WI38 (cell line): ENCODE measurements around the gene MAS1L.

Source experiments
- H3K4me3 ChIP-seq: 2 replicates; pipeline ENCODE4 v1.5.1; 2011; ENCODE audit warnings: low read depth, mild to moderate bottlenecking, control low read depth, low read length
- TF ChIP-seq, protein P1 (sequence below): IDR thresholded peaks from 2 replicates; pipeline ENCODE4 v1.5.1; 2012; ENCODE audit warnings: low read depth, mild to moderate bottlenecking, control low read depth, low read length

The MAS1L gene

DNA sequence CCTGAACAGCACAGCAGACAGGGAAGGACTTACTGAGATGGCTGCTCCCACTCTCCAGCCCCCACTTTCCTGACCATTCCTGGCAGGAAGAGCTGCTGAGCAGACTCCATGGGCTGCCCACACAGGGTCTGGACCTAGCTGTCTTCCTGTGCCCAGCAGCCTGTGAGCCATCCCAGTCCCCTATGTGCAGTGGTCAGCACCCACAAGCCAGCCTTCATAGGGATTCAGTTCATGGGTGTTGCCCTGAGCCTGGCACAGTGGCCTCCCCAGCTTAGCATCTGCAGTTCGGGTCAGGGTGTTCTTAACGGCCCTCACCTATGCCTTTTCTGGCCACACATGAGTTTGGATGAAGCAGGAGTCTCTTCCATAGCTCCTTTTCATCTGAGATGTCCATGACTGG, 39.8 kb upstream of the MAS1L start:
- H3K4me3 ChIP-seq, result no peak overlapping the region
- TF ChIP-seq, protein P1, sequence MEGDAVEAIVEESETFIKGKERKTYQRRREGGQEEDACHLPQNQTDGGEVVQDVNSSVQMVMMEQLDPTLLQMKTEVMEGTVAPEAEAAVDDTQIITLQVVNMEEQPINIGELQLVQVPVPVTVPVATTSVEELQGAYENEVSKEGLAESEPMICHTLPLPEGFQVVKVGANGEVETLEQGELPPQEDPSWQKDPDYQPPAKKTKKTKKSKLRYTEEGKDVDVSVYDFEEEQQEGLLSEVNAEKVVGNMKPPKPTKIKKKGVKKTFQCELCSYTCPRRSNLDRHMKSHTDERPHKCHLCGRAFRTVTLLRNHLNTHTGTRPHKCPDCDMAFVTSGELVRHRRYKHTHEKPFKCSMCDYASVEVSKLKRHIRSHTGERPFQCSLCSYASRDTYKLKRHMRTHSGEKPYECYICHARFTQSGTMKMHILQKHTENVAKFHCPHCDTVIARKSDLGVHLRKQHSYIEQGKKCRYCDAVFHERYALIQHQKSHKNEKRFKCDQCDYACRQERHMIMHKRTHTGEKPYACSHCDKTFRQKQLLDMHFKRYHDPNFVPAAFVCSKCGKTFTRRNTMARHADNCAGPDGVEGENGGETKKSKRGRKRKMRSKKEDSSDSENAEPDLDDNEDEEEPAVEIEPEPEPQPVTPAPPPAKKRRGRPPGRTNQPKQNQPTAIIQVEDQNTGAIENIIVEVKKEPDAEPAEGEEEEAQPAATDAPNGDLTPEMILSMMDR, result no peak

DNA sequence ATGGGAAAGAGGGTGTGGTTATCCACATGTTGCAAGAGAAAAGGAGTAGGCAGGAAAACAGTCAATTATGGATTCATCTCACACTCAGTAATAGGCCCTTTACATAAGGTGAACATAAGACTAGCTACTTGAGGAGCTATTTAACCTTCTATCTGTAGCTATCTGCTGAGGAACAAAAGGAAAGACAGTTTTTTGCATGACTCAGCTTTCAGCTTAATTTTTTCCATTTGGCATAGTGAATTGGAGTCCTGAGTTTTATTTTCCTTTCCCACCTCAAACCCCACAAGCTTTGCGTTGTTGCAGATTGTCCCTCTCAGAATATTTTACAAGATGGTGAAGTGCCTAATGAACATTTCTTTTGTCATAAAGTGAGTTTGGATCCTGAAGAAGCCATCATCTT, 39.4 kb upstream of the MAS1L start:
- TF ChIP-seq, protein P1, result no peak
- no peak overlapping the region for H3K4me3 ChIP-seq

- no peak overlapping the region for H3K4me3 ChIP-seq
- TF ChIP-seq, protein P1, result no peak
These were observed 37.5 kb upstream of the MAS1L start for GRCh38 chr6:29525311-29525639.

GRCh38 chr6:29524444-29525310, 36.9 kb upstream of the MAS1L start:
- no peak overlapping the region for H3K4me3 ChIP-seq
- TF ChIP-seq, protein P1, result no peak

GRCh38 chr6:29524044-29524443, 36.3 kb upstream of the MAS1L start:
- no peak overlapping the region for H3K4me3 ChIP-seq
- TF ChIP-seq, protein P1, result no peak

- TF ChIP-seq, protein P1, result no peak
- no peak overlapping the region for H3K4me3 ChIP-seq
These were observed 34.5 kb upstream of the MAS1L start for GRCh38 chr6:29522227-29522626.

DNA sequence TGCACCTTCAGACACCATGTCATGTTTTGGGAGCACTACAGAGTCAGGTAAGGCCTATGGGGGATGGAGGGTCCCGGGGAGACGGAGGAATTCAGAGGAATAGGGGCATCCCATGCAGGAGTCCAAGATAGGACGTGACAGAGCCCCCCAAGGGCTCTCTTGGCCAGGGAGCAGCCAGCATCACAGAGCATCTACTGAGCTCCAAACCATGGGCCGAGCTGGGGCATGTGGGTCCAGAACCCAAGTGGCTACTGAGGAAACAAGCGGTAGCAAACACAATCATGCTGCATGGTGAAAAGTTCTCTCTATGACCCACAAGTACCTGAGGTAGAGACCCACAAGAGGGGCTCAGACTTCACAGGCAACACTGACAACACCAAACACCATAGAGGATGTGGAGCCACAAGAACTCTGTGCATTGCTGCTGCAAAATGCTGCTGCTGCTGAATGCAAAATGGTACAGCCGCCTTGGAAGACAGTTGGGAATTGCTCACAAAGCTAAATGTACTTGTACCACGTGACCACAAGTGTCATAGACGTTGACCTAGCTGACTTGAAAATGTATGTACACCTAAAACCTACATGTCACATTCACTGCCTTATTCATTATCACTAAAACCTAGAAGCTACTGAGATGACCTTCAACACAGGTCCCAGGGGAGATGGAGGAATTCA, 33.4 kb upstream of the MAS1L start:
- TF ChIP-seq, protein P1, result no peak
- no peak overlapping the region for H3K4me3 ChIP-seq
